Calu3 (cell line): Measurements from ENCODE around the gene MEF2C. TPM values are rescaled to one million over a fixed set of nuclear protein-coding genes. Genes with fewer than 3 reads are reported as not detected.

Experiments used
- BruUV-seq: library from RNA; stranded (reverse); fragments of 400-500 nt; replicated peaks from 2 replicates; lab custom pipeline; 2021; lab: Mats Ljungman, UMichigan
- CTCF ChIA-PET: fragments of 300-600 bp; sonication (Branson Sonifier 250); formaldehyde crosslinking; loops from one replicate; lab custom pipeline; 2022; ENCODE audit warnings: antibody characterized with exemption; lab: Charles Lee
- DNase-seq: peaks from one replicate; pipeline ENCODE4 v3.0.0; 2022
- H3K27ac Mint-ChIP-seq: one replicate; pipeline ENCODE4 v1.8.0; 2022; ENCODE audit warnings: mixed read lengths; ENCODE audit not compliant: unreplicated experiment
- H3K27me3 Mint-ChIP-seq: one replicate; pipeline ENCODE4 v1.8.0; 2022; ENCODE audit warnings: mixed read lengths; ENCODE audit not compliant: unreplicated experiment
- H3K36me3 Mint-ChIP-seq: one replicate; pipeline ENCODE4 v1.8.0; 2022; ENCODE audit warnings: mild to moderate bottlenecking, moderate library complexity, mixed read lengths; ENCODE audit not compliant: insufficient read depth, unreplicated experiment
- H3K4me1 Mint-ChIP-seq: one replicate; pipeline ENCODE4 v1.8.0; 2022; ENCODE audit warnings: mild to moderate bottlenecking, low read depth, mixed read lengths; ENCODE audit not compliant: unreplicated experiment
- H3K4me3 Mint-ChIP-seq: one replicate; pipeline ENCODE4 v1.8.0; 2022; ENCODE audit warnings: mild to moderate bottlenecking, low read depth, moderate library complexity, mixed read lengths; ENCODE audit not compliant: unreplicated experiment
- H3K9me3 Mint-ChIP-seq: one replicate; pipeline ENCODE4 v1.8.0; 2022; ENCODE audit warnings: low read depth, mixed read lengths; ENCODE audit not compliant: unreplicated experiment
- CTCF ChIP-seq: fragments of 200-600 bp; IDR thresholded peaks from one replicate; pipeline ENCODE4 v1.8.0; 2022; ENCODE audit warnings: antibody characterized with exemption; ENCODE audit not compliant: unreplicated experiment
- intact Hi-C: fragments of 100-400 bp; cut with micrococcal nuclease; formaldehyde crosslinking; loops from one replicate; pipeline ENCODE4 v1.10.0; 2022; ENCODE audit not compliant: unreplicated experiment
- total RNA-seq: library from RNA; stranded (reverse); gene quantifications from 2 replicates; pipeline ENCODE4 v1.2.3, GENCODE V29; 2022

The MEF2C gene
- total RNA-seq, 1 experiment from 2014 or later = 6.1 TPM

DNA sequence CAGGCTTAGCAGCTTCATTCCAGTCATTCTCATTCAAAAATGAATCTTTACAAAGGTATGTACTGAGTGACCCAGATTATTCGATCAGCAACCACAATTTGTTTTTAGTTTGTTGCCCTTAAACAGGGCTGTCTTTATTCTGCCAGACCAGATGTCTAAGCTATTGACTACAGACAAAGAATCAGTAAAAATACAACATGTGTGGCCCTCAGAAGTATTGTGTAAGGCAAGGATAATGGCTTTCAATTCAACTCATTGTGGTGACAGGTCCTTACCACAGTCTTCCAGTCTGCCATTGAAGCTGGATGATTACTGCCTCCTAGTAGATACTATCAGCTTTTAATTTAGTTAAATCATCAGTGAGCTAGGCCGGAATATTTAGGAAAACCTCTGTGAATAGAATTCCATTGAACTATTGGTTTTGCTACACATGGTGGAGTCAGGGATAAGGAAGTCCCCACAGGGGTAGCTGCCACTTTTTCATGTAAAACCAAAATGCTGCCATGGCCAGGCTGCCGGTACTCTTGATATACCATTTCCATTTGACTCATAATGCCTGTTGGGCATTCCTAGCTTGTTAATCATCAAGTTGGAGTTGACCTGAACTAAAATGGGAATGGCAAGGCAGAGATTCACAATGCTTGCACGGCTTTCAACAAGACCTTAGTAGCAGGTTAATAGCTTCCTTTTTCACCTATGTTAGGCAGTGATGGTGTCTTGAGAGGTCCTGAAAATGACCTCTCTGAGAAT is 175.6 kb downstream of the MEF2C start:
- no TSS peak for BruUV-seq
- Mint-ChIP-seq H3K4me1 (peaks cover 9% of the 10 kb centered on the region), H3K9me3 (no peaks in the 10 kb centered on the region), H3K27ac (no peak overlapping the region), H3K4me3 (no peak overlapping the region), H3K27me3 (no peaks in the 10 kb centered on the region), H3K36me3 (no peaks in the 10 kb centered on the region)
- no peak for DNase-seq
- CTCF ChIA-PET = interaction anchor here (0.6 to 1.5 kb wide), 3 partner anchors 17 to 566 kb away, joined by 3 to 12 read pairs (median 4); no protein-coding TSS in a partner anchor
- TF ChIP-seq CTCF = no peak
- intact Hi-C loops = no loop called here

DNA sequence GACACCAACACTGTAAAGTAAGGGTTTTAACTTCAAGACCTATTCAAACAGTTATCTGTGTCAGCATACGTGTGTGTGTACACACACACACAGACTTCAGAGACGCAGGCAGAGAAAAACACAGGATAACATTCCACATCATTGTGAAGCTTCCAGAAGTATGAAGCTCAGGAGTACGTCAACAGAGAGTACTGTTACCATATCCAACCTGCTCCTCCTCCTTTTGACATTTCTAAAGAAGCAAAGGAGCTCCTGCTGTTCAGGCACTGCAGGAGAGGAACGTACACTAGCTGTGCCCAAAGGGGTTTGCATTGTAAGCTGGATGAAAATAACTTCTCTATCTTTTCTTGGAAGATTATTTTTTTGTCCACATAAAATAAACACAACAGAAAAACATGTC is 180.7 kb downstream of the MEF2C start:
- intact Hi-C loops = no loop called here
- no peak for DNase-seq
- H3K27me3 Mint-ChIP-seq = no peaks in the 10 kb centered on the region
- CTCF ChIA-PET = interaction anchor here (0.7 to 1.1 kb wide), 2 partner anchors 826 to 921 kb away, joined by 3 to 6 read pairs; no protein-coding TSS in a partner anchor
- TF ChIP-seq CTCF = no peak
- H3K27ac Mint-ChIP-seq = no peak overlapping the region
- no TSS peak for BruUV-seq
- no peaks in the 10 kb centered on the region for H3K4me1 Mint-ChIP-seq
- no peaks in the 10 kb centered on the region for H3K36me3 Mint-ChIP-seq
- H3K9me3 Mint-ChIP-seq = no peaks in the 10 kb centered on the region
- H3K4me3 Mint-ChIP-seq = no peak overlapping the region

GRCh38 chr5:88700121-88700520 is 182.9 kb downstream of the MEF2C start:
- Mint-ChIP-seq H3K4me3 (no peak overlapping the region), H3K4me1 (no peaks in the 10 kb centered on the region), H3K27ac (no peak overlapping the region), H3K27me3 (no peaks in the 10 kb centered on the region), H3K9me3 (no peaks in the 10 kb centered on the region), H3K36me3 (no peaks in the 10 kb centered on the region)
- no TSS peak for BruUV-seq
- CTCF ChIA-PET = no interaction called here
- no peak for DNase-seq
- no peak for TF ChIP-seq CTCF
- intact Hi-C loops = no loop called here

DNA sequence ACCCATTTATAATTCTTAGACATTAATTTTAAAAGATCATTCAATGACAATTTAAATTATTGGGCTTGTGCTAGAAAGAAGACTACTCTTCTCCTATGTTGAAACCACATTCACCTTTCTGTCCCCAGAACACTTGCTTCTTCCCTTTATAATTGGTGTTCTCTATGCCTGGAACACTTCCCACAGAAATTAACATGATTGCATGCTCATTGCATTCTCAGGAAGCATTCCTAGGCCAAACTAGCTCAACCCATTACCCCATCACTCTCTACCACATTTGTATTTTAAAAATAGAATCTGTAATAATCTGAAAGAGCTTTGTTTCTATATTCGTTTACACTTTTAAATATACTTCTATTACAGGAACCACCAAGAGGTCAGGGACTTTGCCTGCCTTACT is 184.7 kb downstream of the MEF2C start:
- no peak for TF ChIP-seq CTCF
- no TSS peak for BruUV-seq
- intact Hi-C loops = loop anchor here (10.0 kb wide), 2 partner anchors 813 to 1273 kb away; no protein-coding TSS in a partner anchor
- no peak for DNase-seq
- Mint-ChIP-seq H3K4me1 (peaks cover 2% of the 10 kb centered on the region), H3K27ac (no peak overlapping the region), H3K36me3 (peaks cover under 1% of the 10 kb centered on the region), H3K4me3 (no peak overlapping the region), H3K27me3 (no peaks in the 10 kb centered on the region), H3K9me3 (no peaks in the 10 kb centered on the region)
- CTCF ChIA-PET = interaction anchor here (0.7 kb wide), 1 partner anchor 1070 kb away, joined by 3 read pairs; no protein-coding TSS in a partner anchor
